GM18858 (cell line): ENCODE data around the gene ZNF595.
"Not testable (repeated sequence)": the region's sequence is repeated elsewhere in the genome, so short reads cannot be mapped to it uniquely, and the experiment has no call there.

Experiments
- ATAC-seq: cut with Tn5 transposase; IDR thresholded peaks from one replicate; pipeline ENCODE4 v1.9.1; 2021; ENCODE audit not compliant: unreplicated experiment

ZNF595 gene

DNA sequence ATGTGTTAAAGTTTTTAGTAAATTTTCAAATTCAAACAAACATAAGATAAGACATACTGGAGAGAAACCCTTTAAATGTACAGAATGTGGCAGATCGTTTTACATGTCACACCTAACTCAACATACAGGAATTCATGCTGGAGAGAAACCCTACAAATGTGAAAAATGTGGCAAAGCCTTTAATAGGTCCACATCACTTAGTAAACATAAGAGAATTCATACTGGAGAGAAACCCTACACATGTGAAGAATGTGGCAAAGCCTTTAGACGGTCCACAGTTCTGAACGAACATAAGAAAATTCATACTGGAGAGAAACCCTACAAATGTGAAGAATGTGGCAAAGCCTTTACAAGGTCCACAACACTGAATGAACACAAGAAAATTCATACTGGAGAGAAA lies 32.8 kb downstream of the ZNF595 start:
- no peak for ATAC-seq

DNA sequence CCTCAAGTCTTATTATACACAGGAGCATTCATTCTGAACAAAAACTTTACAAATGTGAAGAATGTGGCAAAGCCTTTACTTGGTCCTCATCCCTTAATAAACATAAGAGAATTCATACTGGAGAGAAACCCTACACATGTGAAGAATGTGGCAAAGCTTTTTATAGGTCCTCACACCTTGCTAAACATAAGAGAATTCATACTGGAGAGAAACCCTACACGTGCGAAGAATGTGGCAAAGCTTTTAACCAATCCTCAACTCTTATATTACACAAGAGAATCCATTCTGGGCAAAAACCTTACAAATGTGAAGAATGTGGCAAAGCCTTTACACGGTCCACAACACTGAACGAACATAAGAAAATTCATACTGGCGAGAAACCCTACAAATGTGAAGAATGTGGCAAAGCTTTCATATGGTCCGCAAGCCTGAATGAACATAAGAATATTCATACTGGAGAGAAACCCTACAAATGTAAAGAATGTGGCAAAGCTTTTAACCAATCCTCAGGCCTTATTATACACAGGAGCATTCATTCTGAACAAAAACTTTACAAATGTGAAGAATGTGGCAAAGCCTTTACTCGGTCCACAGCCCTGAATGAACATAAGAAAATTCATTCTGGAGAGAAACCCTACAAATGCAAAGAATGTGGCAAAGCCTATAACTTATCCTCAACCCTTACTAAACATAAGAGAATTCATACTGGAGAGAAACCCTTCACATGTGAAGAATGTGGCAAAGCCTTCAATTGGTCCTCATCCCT lies 33.6 kb downstream of the ZNF595 start:
- ATAC-seq = not testable (repeated sequence)

DNA sequence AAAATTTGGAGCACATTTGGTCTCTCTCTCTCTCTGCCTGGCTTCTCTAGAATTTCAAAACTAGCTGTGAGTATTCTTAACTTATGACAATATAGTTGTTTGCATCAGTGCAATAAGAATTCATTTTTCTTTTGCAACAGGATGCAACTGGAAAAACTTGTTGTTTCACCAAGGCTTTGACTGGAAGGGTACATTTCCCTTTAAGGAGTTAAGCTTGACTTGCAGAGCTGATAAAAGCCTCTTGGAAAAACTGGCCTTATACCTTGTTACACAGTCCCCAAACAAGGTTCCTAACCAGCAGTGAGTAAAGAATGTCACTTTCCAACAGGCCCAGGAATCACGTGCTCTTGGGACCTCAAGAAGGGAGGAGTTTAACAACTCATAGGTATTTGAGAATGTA lies 45.3 kb downstream of the ZNF595 start:
- ATAC-seq = no peak

DNA sequence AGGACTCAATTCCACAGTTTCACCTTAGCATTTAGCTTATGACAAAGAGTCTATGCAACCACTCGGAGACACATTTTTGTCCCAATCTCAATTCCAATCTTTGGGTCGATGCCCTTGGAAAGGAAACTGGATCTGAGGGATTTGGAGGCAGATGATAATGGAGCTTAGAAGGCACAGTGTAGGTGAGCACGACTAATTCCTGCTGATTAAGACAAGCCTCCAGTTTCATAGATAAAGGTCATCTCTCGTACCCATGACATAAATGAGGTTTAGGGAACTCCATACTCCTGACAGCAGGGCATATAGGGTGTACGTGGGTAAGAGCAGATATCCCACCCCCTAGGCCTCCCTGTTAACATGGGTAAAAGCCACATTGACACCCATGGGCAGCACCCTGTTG lies 46.7 kb downstream of the ZNF595 start:
- no peak for ATAC-seq

DNA sequence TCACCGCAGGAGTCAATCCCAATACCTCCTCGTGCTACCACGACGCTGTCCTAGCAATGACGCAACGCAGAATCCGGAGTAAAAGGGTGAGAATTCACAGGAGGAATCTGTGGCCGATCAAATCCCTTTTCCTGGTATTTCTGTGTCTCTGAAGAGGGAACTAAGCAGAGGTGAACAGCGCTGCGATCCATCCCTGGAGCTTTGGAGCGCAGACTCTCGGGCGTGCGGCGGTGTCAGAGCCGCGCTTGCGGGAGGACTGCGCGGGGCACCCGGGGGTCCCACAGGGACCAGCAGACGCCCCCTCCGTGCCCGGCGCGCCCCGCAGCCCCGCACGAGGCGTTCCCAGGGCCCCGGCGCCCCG lies 53.9 kb downstream of the ZNF595 start:
- ATAC-seq = no peak

DNA sequence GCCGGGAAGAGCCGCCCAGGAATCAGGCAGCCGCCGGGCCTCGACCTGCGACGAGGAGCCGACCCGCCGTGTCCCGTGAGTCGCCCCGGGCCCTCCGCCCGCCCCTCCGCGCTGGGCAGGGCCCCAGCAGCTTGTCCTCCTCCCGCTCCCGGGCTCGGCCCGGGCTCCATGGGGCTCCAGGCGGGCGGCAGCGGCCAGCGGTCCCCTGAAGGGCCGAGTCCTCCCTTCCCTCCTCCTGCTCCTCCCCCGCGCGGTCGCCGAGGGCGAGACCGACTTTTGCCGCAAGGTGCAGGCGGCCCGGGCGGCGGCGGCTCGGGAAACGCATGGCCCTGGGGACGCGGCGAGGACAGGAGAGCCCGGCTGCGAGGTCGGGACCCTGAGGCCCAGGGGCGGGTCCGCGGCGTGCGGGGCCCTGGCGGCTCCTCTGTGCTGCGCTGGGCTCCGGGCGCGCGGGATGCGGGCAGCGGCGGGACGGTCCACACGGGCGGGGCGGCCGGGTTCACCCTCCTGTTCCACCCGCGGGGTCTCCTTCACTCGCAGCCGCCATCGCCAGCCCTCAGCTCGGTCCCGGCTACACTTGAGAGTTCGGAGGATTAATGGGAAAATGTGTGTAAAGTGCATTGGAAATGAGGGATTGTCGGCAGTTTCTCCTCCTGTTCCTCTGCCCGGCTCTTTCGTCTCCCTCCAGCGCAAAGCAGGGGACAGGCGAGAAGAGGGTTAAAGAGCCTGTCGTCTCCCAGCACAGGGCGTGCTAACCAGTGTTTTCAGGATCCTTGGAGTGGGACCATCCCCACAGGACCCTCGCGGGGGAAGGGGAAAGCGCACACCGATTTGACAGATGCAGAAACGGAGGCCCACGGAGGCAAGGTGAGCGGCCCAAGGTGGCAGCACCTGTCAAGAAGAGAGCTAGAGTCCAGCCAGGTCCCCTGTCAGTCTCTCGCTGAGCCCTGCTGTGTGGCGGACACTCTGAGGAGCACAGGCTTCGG lies 54.6 kb downstream of the ZNF595 start:
- no peak for ATAC-seq

DNA sequence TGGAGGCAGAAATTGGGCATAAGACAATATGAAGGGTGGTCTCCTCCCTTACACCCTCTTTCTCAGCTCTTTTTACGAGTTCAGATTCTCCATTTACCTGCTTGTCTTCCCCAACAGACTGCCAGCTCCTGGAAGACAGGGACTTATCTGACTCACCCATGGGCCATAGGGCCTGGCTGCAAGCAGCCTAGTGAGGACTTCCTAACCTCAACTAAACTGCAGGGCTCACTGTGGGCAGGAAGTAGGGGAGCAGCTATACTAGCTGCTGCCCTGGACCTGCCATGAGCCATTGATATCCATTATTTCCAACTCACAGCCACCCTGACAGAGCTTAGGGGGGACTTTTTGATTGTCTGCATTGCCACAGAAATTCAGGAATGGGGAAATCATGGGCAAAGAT lies 59.6 kb downstream of the ZNF595 start:
- no peak for ATAC-seq

DNA sequence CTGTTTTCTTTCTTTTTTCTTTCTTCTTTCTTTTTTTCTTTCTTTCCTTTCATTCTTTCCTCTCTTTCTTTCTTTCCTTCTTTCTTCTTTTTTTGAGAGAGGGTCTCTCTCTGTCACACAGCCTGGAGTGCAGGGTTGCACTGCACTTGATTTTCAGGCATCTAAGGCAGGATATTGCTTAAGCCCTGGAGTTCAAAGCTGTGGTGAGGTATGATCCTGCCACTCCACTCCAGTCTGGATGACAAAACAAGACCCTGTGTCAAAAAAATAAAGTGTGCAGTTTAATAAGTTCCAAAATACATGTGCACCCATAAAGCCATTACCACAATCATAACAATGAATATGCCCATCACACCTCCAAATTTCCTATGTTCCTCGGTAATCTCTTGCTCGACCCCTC lies 60.6 kb downstream of the ZNF595 start:
- no peak for ATAC-seq

DNA sequence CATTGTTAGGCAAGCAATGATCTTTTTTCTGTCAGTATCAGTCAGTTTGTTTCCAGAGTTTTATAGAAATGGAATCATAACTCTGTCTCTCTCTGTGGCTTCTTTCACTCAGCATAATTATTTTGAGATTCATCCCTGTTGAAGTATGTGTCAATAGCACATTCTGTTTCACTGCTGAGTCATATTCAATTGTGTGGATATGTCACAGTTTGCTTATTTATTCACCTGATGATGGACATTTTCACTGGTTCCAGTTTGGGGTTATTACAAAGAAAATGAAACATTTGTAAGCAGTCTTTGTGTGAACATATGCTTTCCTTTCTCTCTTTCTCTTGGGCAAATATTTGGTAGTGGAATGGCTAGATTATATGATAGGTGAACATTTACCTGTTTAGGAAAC lies 61.0 kb downstream of the ZNF595 start:
- no peak for ATAC-seq

DNA sequence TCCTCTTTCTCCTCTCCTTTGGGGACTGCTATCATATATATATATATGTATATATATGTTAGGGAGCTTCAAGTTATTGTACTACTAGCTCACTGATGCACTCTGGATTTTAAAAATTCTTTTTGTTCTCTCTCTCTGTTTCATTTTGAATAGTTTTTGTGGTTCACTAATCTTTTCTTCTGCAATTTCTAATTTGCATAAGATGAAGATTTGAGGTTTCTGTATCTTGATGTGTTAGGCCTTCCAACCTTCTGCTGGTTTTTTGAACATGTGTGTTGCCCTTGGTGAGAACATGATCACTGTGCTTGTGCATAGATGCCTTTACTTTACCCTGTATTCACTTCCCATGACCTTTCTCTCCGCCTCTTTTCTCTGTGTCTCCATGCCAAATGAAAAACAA lies 63.4 kb downstream of the ZNF595 start:
- no peak for ATAC-seq

DNA sequence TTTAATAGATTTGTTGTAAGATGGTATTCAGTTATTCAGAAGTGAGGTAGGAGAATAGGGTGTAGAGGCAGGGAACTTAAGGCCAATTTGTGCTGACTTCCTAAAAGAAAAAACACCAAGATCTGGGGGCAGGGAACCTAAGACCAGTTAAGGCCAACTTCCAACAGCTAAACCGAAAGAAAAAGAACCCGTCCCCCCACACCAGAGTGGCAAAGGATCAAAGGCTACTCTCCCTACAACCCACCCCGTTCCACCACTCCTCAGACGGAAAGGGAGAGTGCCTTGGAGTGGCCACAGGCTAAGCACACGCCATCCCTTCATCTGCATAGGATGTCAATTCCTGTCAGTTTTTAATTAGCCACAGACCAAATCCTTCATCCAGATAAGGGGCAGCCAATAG lies 67.5 kb downstream of the ZNF595 start:
- no peak for ATAC-seq

DNA sequence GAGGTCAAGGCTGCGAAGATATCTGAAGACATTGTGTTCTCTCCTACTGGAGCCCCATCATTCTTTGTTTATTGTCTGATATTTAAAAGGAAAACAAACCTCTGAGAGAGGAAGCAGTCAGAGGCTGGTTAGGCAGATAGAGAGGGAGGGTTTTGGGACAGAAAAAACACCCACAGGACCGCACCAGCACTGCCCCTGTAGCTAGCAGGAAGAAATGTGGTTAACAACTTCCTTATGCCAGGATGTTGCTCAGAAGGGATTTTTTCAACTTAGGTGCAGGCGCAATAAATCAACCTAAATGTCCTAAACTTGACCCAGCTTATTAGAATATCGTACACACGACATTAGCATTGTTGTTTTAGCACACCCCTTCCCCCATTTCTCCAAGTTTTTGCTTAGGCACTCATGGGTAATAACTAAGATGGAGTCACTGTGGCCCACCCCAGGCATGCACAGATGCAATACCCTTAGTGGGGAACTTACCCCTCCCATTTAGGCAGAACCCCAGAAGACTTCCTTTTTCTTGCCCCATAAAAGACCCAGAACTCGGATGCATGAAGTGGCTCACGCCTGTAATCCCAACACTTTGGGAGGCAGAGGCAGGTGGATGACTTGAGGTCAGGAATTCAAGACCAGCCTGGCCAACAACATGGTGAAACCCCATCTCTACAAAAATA lies 68.4 kb downstream of the ZNF595 start:
- no peak for ATAC-seq

DNA sequence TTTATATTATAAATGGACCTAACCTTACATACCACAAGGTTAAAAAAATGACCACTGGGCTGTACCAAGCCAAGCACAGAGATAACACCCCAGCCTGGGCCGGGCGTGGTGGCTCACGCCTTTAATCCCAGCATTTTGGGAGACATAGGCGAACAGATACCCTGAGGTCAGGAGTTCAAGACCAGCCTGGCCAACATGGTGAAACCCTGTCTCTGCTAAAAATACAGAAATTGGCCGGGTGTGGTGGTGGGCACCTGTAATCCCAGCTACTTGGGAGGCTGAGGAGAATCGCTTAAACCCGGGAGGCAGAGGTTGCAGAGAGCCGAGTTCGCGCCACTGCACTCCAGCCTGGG lies 70.8 kb downstream of the ZNF595 start:
- not testable (repeated sequence) for ATAC-seq

DNA sequence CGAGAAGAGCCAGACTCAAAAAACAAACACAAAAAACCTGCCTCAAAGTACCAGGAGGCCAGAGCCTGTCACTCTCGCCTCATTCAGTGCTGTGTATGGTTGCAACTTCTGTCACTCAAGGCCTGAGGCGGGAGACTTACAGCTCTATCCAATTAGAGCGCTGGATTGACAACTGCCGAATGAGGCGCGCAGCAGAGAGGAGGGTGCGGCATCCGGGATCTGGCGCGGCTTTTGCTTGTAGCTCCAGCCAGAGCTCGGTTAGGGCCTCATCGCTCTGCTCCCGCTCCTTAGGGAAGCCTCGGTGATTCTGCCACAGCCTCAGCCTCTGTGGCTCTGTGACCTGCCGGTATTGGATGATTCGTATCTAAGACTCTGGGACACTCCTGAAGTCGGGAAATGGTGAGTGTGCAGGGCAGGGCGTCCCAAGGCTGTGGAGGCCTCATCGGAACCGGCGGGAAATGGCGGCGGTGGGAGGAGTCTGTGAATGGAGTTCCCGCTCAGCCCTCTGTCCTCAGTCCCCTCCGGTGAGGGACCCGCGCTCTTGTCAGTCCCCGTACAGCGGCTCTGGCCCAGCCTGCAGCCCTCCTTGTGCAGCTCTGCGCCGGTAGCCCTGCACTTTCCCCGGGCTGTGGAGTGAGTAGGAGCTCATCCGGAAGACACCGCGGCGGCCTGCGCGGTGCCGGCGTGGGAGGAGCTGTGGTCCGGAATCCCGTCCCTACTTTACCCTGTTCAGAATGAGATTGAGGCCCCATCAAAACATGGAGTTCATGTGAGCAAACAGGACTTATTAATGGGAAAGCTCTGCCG lies 71.4 kb downstream of the ZNF595 start, which contains the start of gene ZNF718:
Gene ZNF718, plus strand, starts transcription at position 227 of the 807 bp plus-strand sequence. Its CDS starts 170 bp downstream, at position 397.
- ATAC-seq = peak; percentile 99

DNA sequence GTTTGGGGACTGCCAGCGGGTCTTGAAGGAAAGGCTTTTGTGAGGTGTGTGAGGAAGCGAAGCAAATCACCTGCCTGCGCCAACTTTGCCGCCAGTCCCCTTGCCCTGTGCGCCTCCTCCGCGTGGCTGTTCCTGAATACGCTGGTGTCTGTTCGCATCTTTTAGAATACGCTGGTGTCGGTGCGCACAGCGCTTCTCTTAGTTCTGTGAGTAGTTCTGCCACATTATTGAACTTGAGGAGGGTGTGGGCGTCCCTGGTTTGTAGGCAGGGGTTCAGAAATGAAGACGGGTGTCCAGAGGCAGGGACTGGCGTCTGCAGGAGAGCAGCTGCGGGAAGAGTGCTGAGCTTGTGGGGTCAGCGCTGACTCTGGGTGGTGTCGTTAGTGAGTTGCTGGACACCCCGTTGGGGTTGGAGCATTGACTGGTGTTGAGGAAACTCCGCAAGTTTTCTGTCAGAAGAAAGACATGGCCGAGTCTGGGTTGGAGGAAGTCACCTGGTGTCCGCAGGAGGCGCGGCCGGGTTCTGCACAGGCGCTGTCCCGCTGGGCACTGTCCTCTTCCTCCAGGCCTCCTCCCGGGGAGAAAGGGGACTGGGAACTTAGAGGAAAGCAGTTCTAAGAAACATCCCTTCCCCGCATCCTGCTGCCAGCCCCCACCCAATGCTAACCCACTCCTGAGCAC lies 72.1 kb downstream of the ZNF595 start:
- no peak for ATAC-seq

DNA sequence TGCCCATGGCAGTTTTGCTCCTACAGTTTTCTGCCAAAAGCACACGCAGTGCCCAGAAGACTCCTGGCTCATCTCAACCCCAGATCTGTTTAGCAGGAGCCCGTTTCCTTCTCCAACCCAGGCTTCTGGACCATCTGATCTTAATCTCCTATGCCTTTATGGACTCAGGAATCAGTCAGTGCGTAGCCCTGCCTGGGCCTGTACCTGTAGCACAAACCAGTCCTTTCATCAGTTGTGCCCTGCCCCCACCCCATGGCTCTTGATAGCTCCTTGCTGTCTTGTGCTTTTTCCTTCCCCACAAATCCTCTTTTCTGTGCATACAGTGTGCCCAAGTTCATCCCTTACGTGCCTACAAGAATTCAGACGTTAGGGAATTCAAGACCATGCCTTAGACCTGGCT lies 72.7 kb downstream of the ZNF595 start:
- ATAC-seq = no peak

DNA sequence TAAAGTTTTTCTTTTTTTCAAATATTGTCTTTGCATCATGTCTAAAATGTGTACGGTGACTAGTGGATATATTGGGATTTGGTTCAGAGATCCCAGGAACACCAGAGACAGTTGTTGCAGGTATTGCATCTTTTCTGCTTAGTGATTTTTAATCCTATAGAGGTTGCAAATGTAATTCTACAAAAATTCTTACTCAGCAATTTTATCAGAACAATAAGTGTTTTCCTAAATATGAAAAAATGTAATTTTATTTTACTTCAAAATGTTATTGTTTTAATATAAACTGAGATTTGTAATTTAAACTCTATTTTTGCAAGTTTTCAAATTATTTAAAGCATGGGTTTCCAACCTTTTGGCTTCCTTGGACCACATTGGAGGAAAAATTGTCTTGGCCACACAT lies 79.4 kb downstream of the ZNF595 start:
- no peak for ATAC-seq
